Measurements from ENCODE around the gene KIF1A. TPM values are rescaled to one million over a fixed set of nuclear protein-coding genes. Genes with fewer than 3 reads are reported as not detected.

The KIF1A gene
- total and polyA plus RNA-seq, 10 of the 15 experiments (the other 5 are each of a cell fraction or from before 2014, with no cell fraction given): 0.04 to 0.95 (median 0.06) TPM; not detected in 5

- ChIA-PET SMC1A (ENCODE audit: uncharacterized antibody, unreplicated experiment) (no interaction called here), CTCF (no interaction called here), RAD21 (ENCODE audit: unreplicated experiment) (no interaction called here), POLR2A (no interaction called here)
- Histone ChIP-seq H3K79me2 (ENCODE audit: control insufficient read depth, insufficient read depth, low read length) (no peaks in the 10 kb centered on the region), H3K9me3 (replicated peaks; ENCODE audit: control insufficient read depth, insufficient read depth, low read length) (peaks cover 5% of the 10 kb centered on the region; the same call in 1 of the 3 replicates), H3K36me3 (ENCODE audit: control insufficient read depth in 2 of 2, insufficient read depth in 2 of 2, low read length in 1 of 2) (no peaks in the 10 kb centered on the region), H4K20me1 (ENCODE audit: control insufficient read depth, insufficient read depth) (no peaks in the 10 kb centered on the region), H3K9ac (ENCODE audit: control insufficient read depth, insufficient read depth, low read length) (no peak overlapping the region), H3K27me3 (replicated peaks in 1 of 2; ENCODE audit: control insufficient read depth in 2 of 2, insufficient read depth in 2 of 2, low read length in 1 of 2) (peaks cover 2 to 4% of the 10 kb centered on the region in 2 experiments; a peak in 3 of 4 replicates), H3K27ac (ENCODE audit: control insufficient read depth, insufficient read depth) (no peak overlapping the region), H3K4me2 (ENCODE audit: control insufficient read depth, insufficient read depth) (no peak overlapping the region), H3K4me3 (no peak overlapping the region), H2AFZ (ENCODE audit: control insufficient read depth, low read depth, low read length) (no peak overlapping the region), H3K4me1 (ENCODE audit: control insufficient read depth, insufficient read depth, low read length) (no peaks in the 10 kb centered on the region)
- FAIRE-seq (no peak), ATAC-seq (no peak), DNase-seq (ENCODE audit: low read depth, low spot score) (no peak)
- in situ Hi-C loops (cut with MboI): no loop called here
- TF ChIP-seq NR2F1 (conservative IDR thresholded peaks at IDR 0.05) (no peak), PBX3 (IDR thresholded peaks at IDR 0.05; ENCODE audit: insufficient replicate concordance, low read depth, low read length) (peak; percentile 18), BCL3 (IDR thresholded peaks at IDR 0.05; ENCODE audit: borderline replicate concordance, insufficient read depth, low read depth, low read length, poor library complexity, severe bottlenecking) (peak; percentile 96)
- no TSS peak for BruUV-seq (replicated peaks)
- intact Hi-C loops (cut with micrococcal nuclease; ENCODE audit: unreplicated experiment): no loop called here
- WGBS (ENCODE audit: insufficient coverage, insufficient replicate concordance, low lambda C conversion rate, missing lambda C conversion rate): 18% methylated on average over 9 of the region's 9 CpGs
Observed at GRCh38 chr2:240815761-240816583, 4.0 kb downstream of the KIF1A start.
